ENCODE results near the gene PAK2.
"Not testable (repeated sequence)": the region's sequence is repeated elsewhere in the genome, so short reads cannot be mapped to it uniquely, and the experiment has no call there.

GRCh38 chr3:196836626-196837025, 97.0 kb downstream of the PAK2 start:
- not testable (repeated sequence) for TF ChIP-seq CTCF, POLR2A (IDR thresholded peaks at IDR 0.05)

Data from body of pancreas (tissue), 4 donors.